Bronchial epithelial cell (primary cell): Measurements from ENCODE around the gene RBMY1E. TPM values are rescaled to one million over a fixed set of nuclear protein-coding genes. Genes with fewer than 3 reads are reported as not detected.
"Not testable (repeated sequence)": the region's sequence is repeated elsewhere in the genome, so short reads cannot be mapped to it uniquely, and the experiment has no call there.

Experiments used
- DNase-seq: peaks from one replicate; pipeline ENCODE4 v3.0.0-alpha.2; 2010; ENCODE audit warnings: low read depth
- FAIRE-seq: peaks from 2 replicates; lab custom pipeline; 2011; peaks lifted over from hg19 to GRCh38; lab: Jason Lieb, UNC
- H3K27me3 ChIP-seq: 2 replicates; pipeline ENCODE4 v1.5.1; 2011; ENCODE audit warnings: low read length; ENCODE audit not compliant: control insufficient read depth, insufficient read depth
- H3K36me3 ChIP-seq: 2 replicates; pipeline ENCODE4 v1.5.1; 2011; ENCODE audit warnings: low read length; ENCODE audit not compliant: control insufficient read depth, insufficient read depth
- H3K4me3 ChIP-seq: 2 replicates; pipeline ENCODE4 v1.5.1; 2011; ENCODE audit warnings: mild to moderate bottlenecking, low read depth, low read length, control low read depth
- total RNA-seq: library from RNA; depleted of rRNA; stranded (reverse); fragments of >200 nt; gene quantifications from 2 replicates; pipeline ENCODE4 v1.2.1, GENCODE V29; 2014

Gene RBMY1E
- total RNA-seq = not detected in 2 replicates

- not testable (repeated sequence) for FAIRE-seq, DNase-seq, H3K4me3 ChIP-seq, H3K36me3 ChIP-seq, H3K27me3 ChIP-seq
These were observed at the start of gene RBMY1E for GRCh38 chrY:21917932-21918331. Gene RBMY1E (minus strand): TSS chrY:21918032. CDS start chrY:21916054, 1,978 bp downstream.

GRCh38 chrY:21894426-21894825, 23.4 kb downstream of the RBMY1E start, which contains the start of gene RBMY1D:
Gene RBMY1D (minus strand): TSS chrY:21894526. CDS start chrY:21892513, 2,013 bp downstream.
- H3K4me3 ChIP-seq, H3K27me3 ChIP-seq, H3K36me3 ChIP-seq, DNase-seq, FAIRE-seq: not testable (repeated sequence)

- H3K27me3 ChIP-seq, DNase-seq, H3K4me3 ChIP-seq, H3K36me3 ChIP-seq, FAIRE-seq: not testable (repeated sequence)
These were observed 48.3 kb downstream of the RBMY1E start for GRCh38 chrY:21869407-21870076.

Other genes starting within 250 kb of the RBMY1E start
- gene RBMY1D, start 23.5 kb downstream of the RBMY1E start, total RNA-seq = not detected in 2 replicates